ENCODE data around the gene PSORS1C1.

Gene PSORS1C1

DNA sequence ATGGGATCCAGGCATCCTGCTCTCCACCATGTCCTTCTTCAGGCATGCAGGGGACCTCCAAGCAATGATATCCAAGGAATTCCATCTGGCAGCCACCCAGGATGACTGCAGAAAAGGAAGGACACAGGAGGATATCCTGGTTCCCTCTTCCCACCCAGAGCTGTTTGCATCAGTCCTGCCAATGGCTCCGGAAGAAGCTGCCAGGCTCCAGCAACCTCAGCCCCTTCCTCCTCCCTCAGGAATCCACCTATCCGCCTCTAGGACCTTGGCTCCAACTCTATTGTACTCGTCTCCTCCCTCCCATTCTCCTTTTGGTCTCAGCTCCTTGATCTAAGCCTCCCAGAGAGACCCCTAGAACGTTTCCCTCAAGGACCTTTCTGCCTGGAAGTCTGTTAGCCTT, 25.0 kb downstream of the PSORS1C1 start:
- DNase-seq (ENCODE audit: low read depth in 1 of 2, low spot score in 1 of 2): peak in 1 of 2 experiments; percentile 30
- in situ Hi-C loops (cut with HindIII; ENCODE audit: low pct_unique_long_range_greater_than_20kb, low sequenced_read_pairs): no loop called here
- TF ChIP-seq JUND (IDR thresholded peaks at IDR 0.05; ENCODE audit: low read depth): no peak

DNA sequence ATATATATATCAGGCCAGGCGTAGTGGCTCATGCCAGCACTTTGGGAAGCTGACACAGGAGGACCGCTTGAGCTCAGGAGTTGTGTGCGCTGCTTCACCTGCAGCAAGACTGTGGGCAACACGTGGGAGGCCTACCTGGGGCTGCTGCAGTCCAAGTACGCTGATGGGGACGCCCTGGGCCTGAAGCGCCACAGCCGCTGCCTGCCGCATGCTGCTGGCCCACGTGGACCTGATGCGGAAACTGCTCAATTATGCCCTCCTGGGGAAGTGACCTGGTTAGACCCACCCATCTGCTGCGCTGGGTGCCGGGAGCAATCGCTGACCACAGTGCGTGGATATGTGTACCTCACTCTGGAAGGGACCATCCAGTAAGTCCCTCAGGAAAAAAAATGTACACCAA, 26.0 kb downstream of the PSORS1C1 start:
- TF ChIP-seq JUND (IDR thresholded peaks at IDR 0.05; ENCODE audit: low read depth): no peak
- in situ Hi-C loops (cut with HindIII; ENCODE audit: low pct_unique_long_range_greater_than_20kb, low sequenced_read_pairs): no loop called here
- DNase-seq (ENCODE audit: low read depth in 1 of 2, low spot score in 1 of 2): no peak

DNA sequence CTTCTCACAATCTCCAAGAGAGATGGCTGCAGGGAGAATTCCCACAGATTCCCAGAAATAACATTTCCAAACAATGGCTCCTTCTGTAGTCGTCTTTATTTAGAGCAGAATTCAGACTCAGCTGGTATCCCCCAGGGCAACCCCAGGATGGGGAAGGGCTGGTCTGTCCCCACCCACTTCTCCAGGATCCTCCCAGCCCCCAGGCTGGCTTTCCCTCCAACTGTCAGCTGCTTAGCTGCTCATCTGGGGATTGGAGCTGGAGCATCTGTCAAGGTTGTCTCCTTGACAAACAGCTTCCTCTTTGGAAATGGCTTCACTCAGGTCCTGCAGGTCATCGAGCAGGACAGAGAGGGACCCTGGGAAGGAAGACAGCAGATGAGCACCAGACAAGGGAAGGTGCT, 27.8 kb downstream of the PSORS1C1 start:
- in situ Hi-C loops (cut with HindIII; ENCODE audit: low pct_unique_long_range_greater_than_20kb, low sequenced_read_pairs): no loop called here
- no peak for TF ChIP-seq JUND (IDR thresholded peaks at IDR 0.05; ENCODE audit: low read depth)
- no peak for DNase-seq (ENCODE audit: low read depth in 1 of 2, low spot score in 1 of 2)

- no peak for DNase-seq (ENCODE audit: low read depth in 1 of 2, low spot score in 1 of 2)
- in situ Hi-C loops (cut with HindIII; ENCODE audit: low pct_unique_long_range_greater_than_20kb, low sequenced_read_pairs): no loop called here
Observed at GRCh38 chr6:31143148-31143547, 28.5 kb downstream of the PSORS1C1 start.

DNA sequence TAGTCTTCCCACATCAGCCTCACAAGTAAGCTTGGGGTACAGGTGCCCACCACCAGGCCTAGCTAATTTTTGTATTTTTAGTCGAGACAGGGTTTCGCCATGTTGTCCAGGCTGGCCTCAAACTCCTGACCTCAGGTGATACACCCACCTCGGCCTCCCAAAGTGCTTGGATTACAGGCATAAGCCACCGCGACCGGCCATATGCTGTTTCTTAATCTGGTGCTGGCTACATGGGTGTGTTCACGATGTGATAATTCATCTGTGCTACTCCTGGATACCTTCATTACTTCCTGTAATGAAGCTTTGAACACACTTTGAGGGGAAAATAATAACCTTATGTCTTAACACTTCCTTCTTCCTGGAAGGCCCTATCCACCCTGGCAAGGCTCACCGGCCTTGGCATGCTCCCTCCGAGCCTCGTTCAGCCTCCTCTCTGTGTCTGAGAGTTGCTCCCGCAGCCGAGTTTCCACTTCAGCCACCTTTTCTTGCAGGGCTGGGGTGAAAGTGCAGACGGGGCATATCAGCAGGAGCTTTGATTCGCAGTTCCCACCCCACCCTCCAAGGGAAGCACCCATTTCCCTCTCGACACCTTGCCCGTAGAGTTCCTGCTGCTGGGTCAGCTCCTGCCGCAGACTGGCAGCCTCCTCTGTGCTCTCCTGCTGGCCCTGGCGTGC, 29.8 kb downstream of the PSORS1C1 start:
- in situ Hi-C loops (cut with HindIII; ENCODE audit: low pct_unique_long_range_greater_than_20kb, low sequenced_read_pairs): no loop called here
- TF ChIP-seq JUND (IDR thresholded peaks at IDR 0.05; ENCODE audit: low read depth): no peak
- DNase-seq (ENCODE audit: low read depth in 1 of 2, low spot score in 1 of 2): no peak

More at GRCh38 chr6:31143148-31143547, 28.5 kb downstream of the PSORS1C1 start:
- no peak for TF ChIP-seq JUND (IDR thresholded peaks at IDR 0.05; ENCODE audit: low read depth)

DNA sequence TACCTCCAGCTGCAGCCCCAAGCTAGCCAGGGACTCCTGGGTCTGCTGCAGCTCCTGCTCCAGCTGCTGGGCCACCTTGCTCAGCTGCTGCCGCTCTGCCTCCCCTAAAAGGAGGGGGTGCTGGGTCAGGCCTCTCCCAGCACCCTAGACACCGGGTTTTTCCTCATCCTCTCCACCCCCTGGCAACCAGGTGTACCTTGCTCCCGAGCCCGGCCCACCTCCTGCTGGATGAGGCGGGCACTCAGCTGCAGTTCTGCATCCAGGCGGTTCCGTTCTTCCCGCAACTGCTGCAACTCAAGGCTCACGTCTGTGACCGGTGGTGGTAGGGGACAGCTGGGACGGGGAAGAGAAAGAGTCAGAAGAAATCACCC, 30.4 kb downstream of the PSORS1C1 start:
- DNase-seq (ENCODE audit: low read depth in 1 of 2, low spot score in 1 of 2): no peak
- in situ Hi-C loops (cut with HindIII; ENCODE audit: low pct_unique_long_range_greater_than_20kb, low sequenced_read_pairs): no loop called here
- TF ChIP-seq JUND (IDR thresholded peaks at IDR 0.05; ENCODE audit: low read depth): no peak

DNA sequence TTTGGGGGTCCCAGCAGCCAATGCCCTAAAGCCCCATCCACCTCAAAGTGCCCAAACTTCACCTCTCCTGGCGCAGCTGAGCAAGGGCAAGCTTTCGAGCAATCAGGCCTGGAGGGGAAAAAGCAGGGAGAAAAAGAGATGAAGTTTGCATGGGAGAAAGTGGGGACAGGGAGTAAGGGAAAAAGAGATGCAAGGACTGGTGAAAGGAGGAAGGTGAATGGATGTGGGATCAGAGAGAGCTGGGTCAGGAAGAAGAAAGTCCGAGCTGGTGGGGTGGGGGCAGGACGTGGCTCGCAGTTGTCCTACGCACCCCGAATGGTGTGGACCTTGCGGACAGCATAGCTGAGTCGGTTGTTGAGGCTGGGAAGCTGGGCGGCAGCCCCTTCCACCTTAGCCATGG, 30.8 kb downstream of the PSORS1C1 start:
- no peak for TF ChIP-seq JUND (IDR thresholded peaks at IDR 0.05; ENCODE audit: low read depth)
- DNase-seq (ENCODE audit: low read depth in 1 of 2, low spot score in 1 of 2): no peak
- in situ Hi-C loops (cut with HindIII; ENCODE audit: low pct_unique_long_range_greater_than_20kb, low sequenced_read_pairs): no loop called here

GRCh38 chr6:31149827-31150447, 35.3 kb downstream of the PSORS1C1 start:
- no peak for DNase-seq (ENCODE audit: low read depth in 1 of 2, low spot score in 1 of 2)
- TF ChIP-seq JUND (IDR thresholded peaks at IDR 0.05; ENCODE audit: low read depth): no peak
- in situ Hi-C loops (cut with HindIII; ENCODE audit: low pct_unique_long_range_greater_than_20kb, low sequenced_read_pairs): no loop called here

DNA sequence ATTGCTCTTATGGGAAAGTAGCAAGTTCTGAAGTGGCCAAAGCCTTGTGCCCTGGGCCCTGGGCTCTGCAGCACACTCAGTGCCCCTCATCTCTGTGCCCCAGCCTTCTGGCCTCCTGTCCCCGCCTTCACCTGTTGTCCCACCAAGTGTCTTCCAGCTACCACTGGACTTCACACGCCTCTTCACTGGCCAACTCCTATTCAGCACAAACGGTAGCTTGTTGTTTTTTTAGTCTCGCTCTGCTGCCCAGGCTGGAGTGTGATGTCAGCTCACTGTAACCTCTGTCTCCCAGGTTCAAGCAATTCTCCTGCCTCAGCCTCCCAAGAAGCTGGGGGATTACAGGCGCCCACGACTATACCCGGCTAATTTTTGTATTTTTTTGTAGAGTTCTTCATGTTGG, 38.2 kb downstream of the PSORS1C1 start:
- in situ Hi-C loops (cut with HindIII; ENCODE audit: low pct_unique_long_range_greater_than_20kb, low sequenced_read_pairs): no loop called here
- DNase-seq (ENCODE audit: low read depth in 1 of 2, low spot score in 1 of 2): no peak
- TF ChIP-seq JUND (IDR thresholded peaks at IDR 0.05; ENCODE audit: low read depth): no peak

DNA sequence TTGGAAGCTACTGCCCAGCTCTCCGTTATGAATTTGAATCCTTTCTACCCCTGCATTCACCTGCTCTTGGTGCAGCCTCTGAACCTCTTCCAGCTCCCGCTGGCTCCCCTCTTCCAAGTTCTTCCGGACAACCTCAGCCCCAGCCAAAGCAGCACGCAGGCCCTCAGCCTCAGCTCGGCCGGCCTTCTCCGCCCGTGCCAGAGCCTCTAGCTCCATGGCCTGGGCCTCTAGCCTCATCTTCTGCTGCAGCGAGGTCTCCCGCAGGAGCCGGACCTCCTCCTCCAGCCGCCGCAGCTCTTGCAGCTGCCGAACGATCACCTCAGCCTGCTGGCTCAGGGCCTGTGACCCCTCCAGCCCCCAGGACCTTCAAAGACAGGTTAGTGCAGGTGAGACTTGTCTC, 39.8 kb downstream of the PSORS1C1 start:
- in situ Hi-C loops (cut with HindIII; ENCODE audit: low pct_unique_long_range_greater_than_20kb, low sequenced_read_pairs): no loop called here
- TF ChIP-seq JUND (IDR thresholded peaks at IDR 0.05; ENCODE audit: low read depth): no peak
- no peak for DNase-seq (ENCODE audit: low read depth in 1 of 2, low spot score in 1 of 2)

DNA sequence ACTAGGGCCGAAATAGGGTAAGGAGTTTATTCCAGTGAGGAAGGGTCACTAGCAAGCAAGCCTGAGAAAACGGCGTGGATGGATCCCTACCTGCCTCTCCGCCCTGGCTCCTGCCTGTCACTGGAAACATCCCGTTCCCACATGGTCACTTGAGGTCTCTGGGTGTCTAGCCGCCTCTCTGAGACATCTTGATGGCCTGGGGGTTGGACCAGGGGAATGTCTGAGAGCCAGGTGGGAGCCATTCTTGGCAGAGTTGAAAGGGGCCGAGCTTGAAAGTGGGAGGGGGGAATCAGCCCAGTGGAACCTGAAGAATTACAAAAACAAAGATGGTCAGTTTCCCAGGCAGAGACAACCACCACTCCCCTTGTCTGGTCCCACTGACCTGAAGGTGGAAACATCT, 42.0 kb downstream of the PSORS1C1 start:
- no peak for DNase-seq (ENCODE audit: low read depth in 1 of 2, low spot score in 1 of 2)
- in situ Hi-C loops (cut with HindIII; ENCODE audit: low pct_unique_long_range_greater_than_20kb, low sequenced_read_pairs): no loop called here
- no peak for TF ChIP-seq JUND (IDR thresholded peaks at IDR 0.05; ENCODE audit: low read depth)

DNA sequence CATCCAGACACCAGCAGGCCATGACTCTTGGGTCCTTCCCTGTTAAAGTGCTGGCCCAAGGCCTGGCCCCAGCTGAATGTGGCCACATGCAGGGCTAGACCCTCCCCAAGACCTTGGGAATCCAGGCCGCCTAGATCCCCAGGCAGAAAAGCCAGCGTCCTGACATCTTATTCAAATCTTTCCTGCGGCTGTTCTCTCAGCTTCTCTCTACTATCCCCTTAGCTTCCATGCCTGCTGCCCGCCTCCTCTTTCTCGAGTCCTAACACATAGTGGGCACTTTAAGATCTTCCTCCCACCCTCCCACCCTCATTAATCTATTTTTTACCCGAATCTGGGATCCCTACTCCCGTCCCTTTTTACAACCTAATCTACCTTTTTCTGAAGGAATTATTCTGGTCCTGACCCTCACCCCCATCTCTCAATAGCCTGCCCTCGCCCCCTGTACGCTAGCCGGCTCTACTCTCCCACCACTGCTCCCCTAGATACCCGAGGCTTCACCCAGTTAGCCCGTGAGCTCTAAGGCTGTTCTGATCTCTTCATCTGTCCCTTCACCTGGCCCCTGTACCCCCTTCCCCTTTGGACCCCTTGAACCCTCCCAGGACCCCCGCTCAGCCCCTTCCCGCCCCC, 43.0 kb downstream of the PSORS1C1 start, which contains the start of gene CCHCR1:
Gene CCHCR1, minus strand, starts transcription at position 290 of the 627 bp plus-strand sequence. Its CDS starts 202 bp downstream, at position 88.
- DNase-seq (ENCODE audit: low read depth in 1 of 2, low spot score in 1 of 2): no peak
- TF ChIP-seq JUND (IDR thresholded peaks at IDR 0.05; ENCODE audit: low read depth): no peak
- in situ Hi-C loops (cut with HindIII; ENCODE audit: low pct_unique_long_range_greater_than_20kb, low sequenced_read_pairs): no loop called here

DNA sequence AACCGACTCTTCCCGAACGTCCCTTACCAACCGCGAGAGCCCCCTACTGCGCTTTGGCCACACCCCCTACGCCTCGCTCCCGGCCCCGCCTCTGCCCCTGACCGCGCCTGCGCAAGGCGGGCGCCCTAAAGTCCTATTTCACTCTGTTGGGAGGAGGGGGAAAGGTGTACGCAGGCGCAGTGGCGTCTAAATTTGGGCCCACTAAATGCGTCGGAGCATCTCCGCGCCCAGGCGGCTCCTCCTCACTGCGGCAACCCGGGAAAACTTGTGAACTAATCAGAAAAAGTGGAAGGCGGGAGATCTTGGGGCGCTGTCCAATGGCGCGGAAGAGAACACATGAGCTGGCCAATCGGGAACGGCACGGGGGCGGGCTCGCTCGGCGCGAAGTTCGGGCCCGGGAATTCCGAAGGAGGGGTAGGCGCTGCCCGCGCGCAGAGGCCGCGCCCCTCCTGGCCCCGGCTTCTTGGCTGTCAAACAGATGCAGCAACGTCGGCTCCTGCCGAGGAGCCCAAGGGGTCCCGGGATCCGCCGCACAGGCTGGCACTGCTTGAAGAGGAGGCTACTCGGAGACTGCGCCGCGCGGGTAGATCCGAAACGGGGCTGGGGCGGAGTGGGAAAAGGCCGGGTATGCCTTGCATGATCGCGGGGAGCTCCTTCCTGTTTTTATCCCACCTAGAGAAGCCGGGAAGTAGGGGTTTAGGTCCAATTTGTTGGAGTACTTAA, 43.7 kb downstream of the PSORS1C1 start, which contains the start of gene TCF19:
Gene TCF19, plus strand, starts transcription at position 450 of the 723 bp plus-strand sequence. CDS start 881 bp downstream, outside the sequence.
- no peak for TF ChIP-seq JUND (IDR thresholded peaks at IDR 0.05; ENCODE audit: low read depth)
- in situ Hi-C loops (cut with HindIII; ENCODE audit: low pct_unique_long_range_greater_than_20kb, low sequenced_read_pairs): no loop called here
- peak; percentile 97 to 99 for DNase-seq (ENCODE audit: low read depth in 1 of 2, low spot score in 1 of 2)

Data from T47D (cell line).